GM18951 (cell line): Measurements from ENCODE around the gene SPATA16.
"Not testable (repeated sequence)": the region's sequence is repeated elsewhere in the genome, so short reads cannot be mapped to it uniquely, and the experiment has no call there.

ENCODE experiments used
- POLR2A ChIP-seq: IDR thresholded peaks from 4 replicates; pipeline ENCODE4 v1.6.1; 2011; ENCODE audit warnings: mild to moderate bottlenecking; ENCODE audit not compliant: insufficient read length, insufficient read depth; ENCODE audit errors: extremely low read depth
- in situ Hi-C: fragments of 300-500 bp; cut with MboI; formaldehyde crosslinking; loops from one replicate; pipeline ENCODE4 v1.12.0; 2022; ENCODE audit warnings: low sequenced_read_pairs, mixed read lengths, inconsistent platforms; ENCODE audit not compliant: unreplicated experiment

The SPATA16 gene

DNA sequence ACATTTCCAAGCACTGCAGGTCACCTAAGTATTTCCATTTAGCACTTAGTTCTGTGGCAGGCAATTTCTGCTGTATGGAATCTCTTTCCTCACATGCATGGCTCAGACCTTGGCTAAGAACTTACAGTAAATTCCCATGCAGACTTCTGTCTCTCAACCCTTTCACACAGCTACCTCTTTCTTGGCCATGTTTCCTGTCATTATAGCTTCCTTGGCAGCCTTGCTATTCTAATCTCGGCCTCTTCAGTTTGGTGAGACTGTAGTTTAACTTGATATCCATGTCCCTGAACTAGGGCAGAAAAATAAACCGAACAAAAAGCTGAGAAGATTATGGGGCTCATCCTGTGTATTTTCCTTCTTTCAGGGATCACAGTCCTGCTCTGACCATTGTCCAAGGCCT, 96.0 kb downstream of the SPATA16 start:
- no peak for TF ChIP-seq POLR2A
- in situ Hi-C loops: no loop called here

- TF ChIP-seq POLR2A: no peak
- in situ Hi-C loops: no loop called here
Measured at GRCh38 chr3:173043757-173044156, 97.3 kb downstream of the SPATA16 start.

DNA sequence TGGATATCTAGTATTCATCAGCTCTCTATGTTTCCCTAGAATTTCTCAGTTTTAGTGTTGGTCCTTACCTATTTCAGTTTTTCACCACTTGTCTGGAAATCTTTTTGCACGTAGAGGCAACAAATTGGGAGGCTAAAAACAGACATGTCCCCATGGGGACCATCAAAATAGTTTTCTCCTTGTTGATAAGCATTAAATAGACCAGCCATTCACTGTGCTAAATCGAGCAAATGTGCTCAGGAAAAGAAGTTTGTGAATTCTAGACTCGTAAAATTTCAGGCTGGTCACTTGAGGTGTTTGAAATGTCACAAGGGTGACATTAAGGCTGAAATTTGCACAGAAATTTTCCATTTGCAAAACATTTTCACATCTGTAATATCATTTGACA, 102.6 kb downstream of the SPATA16 start:
- TF ChIP-seq POLR2A: no peak
- in situ Hi-C loops: no loop called here

GRCh38 chr3:173037840-173038483, 103.1 kb downstream of the SPATA16 start:
- TF ChIP-seq POLR2A: no peak

DNA sequence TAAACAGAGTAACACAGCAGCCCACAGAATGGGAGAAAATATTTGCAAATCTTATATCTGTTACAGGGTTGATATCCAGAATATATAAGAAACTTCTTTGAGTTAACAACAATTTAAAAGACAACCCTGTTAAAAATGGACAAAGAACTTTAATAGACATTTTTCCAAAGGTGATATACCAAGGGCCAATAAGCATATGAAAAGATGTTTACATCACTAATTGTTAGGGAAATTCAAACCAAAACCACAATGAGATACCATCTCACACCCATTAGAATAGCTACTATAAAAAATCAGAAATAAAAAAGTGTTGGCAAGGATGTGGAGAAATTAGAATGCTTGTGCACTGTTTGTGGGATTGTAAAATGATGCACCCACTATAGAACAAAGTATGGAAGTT, 110.8 kb downstream of the SPATA16 start:
- no peak for TF ChIP-seq POLR2A
- in situ Hi-C loops: no loop called here

More at GRCh38 chr3:173037840-173038483, 103.1 kb downstream of the SPATA16 start:
- in situ Hi-C loops: no loop called here

- in situ Hi-C loops: no loop called here
- no peak for TF ChIP-seq POLR2A
Measured at GRCh38 chr3:173028351-173028750, 112.7 kb downstream of the SPATA16 start.

DNA sequence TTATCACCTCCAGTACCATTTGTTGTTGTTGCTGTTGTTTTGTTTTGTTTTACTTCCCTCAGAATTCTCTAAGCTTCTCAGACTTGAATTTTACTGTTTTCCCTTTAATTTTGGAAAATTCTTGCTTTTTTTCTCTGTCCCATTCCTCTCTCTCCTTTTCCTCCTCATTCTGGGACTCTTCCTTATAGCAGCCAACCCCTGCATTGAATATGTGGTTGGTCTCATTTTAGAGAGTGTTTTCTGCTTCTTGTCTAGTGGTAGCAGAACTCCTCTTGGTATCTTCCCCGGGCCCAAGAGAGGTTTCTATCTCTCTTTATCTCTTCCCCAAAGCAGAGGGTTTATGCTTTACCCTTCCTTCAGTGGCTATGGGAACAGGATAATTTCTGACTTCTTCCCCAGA, 113.6 kb downstream of the SPATA16 start:
- in situ Hi-C loops: no loop called here
- TF ChIP-seq POLR2A: no peak

- TF ChIP-seq POLR2A: no peak
- in situ Hi-C loops: no loop called here
Measured at GRCh38 chr3:173025941-173026340, 115.1 kb downstream of the SPATA16 start.

DNA sequence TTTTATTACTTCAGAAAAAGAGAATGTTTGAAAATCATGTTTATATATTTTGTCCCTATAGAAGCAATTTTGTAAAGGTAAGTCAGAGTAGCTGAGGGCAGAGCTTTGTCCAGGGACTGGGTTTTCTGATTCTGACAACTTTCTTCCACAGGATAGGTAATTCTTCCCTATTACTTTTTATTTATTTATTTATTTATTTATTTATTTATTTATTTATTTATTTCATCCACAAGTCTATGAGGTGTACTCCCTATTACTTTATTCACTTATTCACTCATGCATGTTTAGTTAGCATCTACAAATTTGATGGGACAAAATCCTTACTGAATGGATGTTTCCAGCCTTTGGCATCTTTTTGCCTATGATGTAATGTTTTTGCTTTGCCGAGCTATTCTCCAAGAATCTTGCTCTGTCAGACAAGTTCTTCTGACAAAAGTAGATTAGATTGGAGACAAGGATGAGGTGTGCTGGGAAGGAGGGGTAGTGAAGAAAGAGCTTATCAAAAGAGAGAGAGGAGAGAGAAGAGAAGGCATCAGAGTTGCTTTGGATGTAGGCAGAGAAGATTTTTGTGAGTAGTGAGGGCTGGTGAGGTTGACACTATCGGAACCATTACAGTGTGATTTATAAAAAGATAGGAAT, 119.4 kb downstream of the SPATA16 start:
- no peak for TF ChIP-seq POLR2A
- in situ Hi-C loops: no loop called here

GRCh38 chr3:173020128-173020527, 120.9 kb downstream of the SPATA16 start:
- in situ Hi-C loops: not testable (repeated sequence)

- no peak for TF ChIP-seq POLR2A
- in situ Hi-C loops: no loop called here
Measured at GRCh38 chr3:173019378-173019777, 121.7 kb downstream of the SPATA16 start.

DNA sequence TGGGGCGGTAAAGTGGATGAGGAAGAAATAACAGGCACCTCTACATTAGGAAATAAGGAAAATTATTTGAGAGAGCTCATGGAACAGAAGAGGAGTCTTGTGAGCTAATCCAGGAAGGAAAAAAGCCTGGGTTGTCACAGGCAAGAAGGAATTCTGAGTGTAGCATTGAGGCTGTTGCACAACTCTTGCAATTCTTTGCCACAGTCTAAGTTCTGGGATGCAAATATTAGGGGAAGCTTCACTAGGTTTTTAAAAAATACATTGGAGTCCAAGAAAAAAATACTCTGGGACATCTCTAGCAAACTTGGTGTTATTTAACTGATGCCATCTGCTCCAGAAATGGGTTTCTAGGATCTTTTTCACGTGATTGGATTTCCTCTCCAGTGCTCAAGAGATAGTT, 122.3 kb downstream of the SPATA16 start:
- in situ Hi-C loops: no loop called here
- TF ChIP-seq POLR2A: no peak

- TF ChIP-seq POLR2A: no peak
- in situ Hi-C loops: no loop called here
Measured at GRCh38 chr3:173013219-173013832, 127.7 kb downstream of the SPATA16 start.

GRCh38 chr3:173009410-173009809, 131.6 kb downstream of the SPATA16 start:
- no peak for TF ChIP-seq POLR2A
- in situ Hi-C loops: no loop called here

- in situ Hi-C loops: no loop called here
Measured at GRCh38 chr3:173008978-173009377, 132.1 kb downstream of the SPATA16 start.

More at GRCh38 chr3:173008978-173009377, 132.1 kb downstream of the SPATA16 start:
- TF ChIP-seq POLR2A: no peak
